Naive B cell (primary cell): ENCODE data around the gene RNF169. TPM values are rescaled to one million over a fixed set of nuclear protein-coding genes. Genes with fewer than 3 reads are reported as not detected.
A peak's percentile ranks its signal among the peaks of the same experiment; 100 is the strongest.

Experiments
- ATAC-seq, 2 donors: fragments of 150-1000 bp; cut with Tn5 transposase; 2 replicates each; pipeline ENCODE4 v1.10.0; 2021; ENCODE audit warnings: low read depth in 2 of 2, mild to moderate bottlenecking in 2 of 2, moderate library complexity in 2 of 2
- DNase-seq: peaks from one replicate; pipeline ENCODE4 v3.0.0; 2022
- H3K27ac Mint-ChIP-seq, 6 donors: one replicate each; pipeline ENCODE4 v1.8.0; 2020 to 2022; ENCODE audit warnings: mild to moderate bottlenecking in 6 of 6, mixed read lengths in 6 of 6, moderate library complexity in 5 of 6, inconsistent platforms in 2 of 6
- H3K27me3 Mint-ChIP-seq, 3 donors: one replicate each; pipeline ENCODE4 v1.8.0; 2021 to 2022; ENCODE audit warnings: mixed read lengths in 3 of 3, mild to moderate bottlenecking in 1 of 3
- H3K36me3 Mint-ChIP-seq, 2 donors: one replicate each; pipeline ENCODE4 v1.8.0; 2020 to 2022; ENCODE audit warnings: mixed read lengths in 2 of 2, inconsistent platforms in 1 of 2, mild to moderate bottlenecking in 1 of 2
- H3K4me1 Mint-ChIP-seq, 3 donors: one replicate each; pipeline ENCODE4 v1.8.0; 2020 to 2022; ENCODE audit warnings: mixed read lengths in 3 of 3, inconsistent platforms in 1 of 3, mild to moderate bottlenecking in 1 of 3, moderate library complexity in 1 of 3
- H3K4me3 Mint-ChIP-seq, 8 donors: one replicate each; pipeline ENCODE4 v1.8.0; 2020 to 2022; ENCODE audit warnings: mild to moderate bottlenecking in 8 of 8, mixed read lengths in 8 of 8, moderate library complexity in 8 of 8, inconsistent platforms in 2 of 8
- H3K9me3 Mint-ChIP-seq, 7 donors: one replicate each; pipeline ENCODE4 v1.8.0; 2020 to 2022; ENCODE audit warnings: mixed read lengths in 7 of 7, mild to moderate bottlenecking in 5 of 7, inconsistent platforms in 2 of 7, moderate library complexity in 1 of 7
- polyA plus RNA-seq, 6 donors: library from polyadenylated mRNA; unstranded; fragments of 300-500 nt; fragmentation: Illumina TruSeq; gene quantifications; one replicate each; pipeline ENCODE4 v1.2.3, GENCODE V29; 2021; ENCODE audit warnings: low read depth in 6 of 6

The RNF169 gene
- polyA plus RNA-seq = 1 to 10 TPM in 5 of 6 donors, under 1 TPM in 1; 1.00 to 3.1 (median 1.6) TPM

- ATAC-seq (peak; percentile 95 to 96), DNase-seq (peak; percentile 92)
- Mint-ChIP-seq H3K4me3 (peak within 1 kb of the TSS; percentile 85 to 98 (median 94)), H3K27me3 (no peaks in the 10 kb centered on the region), H3K36me3 (no peaks in the 10 kb centered on the region), H3K9me3 (no peaks in the 10 kb centered on the region), H3K27ac (peak within 1 kb of the TSS; percentile 92 to 98 (median 98)), H3K4me1 (peaks cover 25 to 44% (median 32%) of the 10 kb centered on the region in 3 donors)
These were observed at the start of gene RNF169 for GRCh38 chr11:74748211-74749126. TSS of gene RNF169 (plus strand) at chr11:74748849. CDS start at chr11:74748881, 32 bp downstream.

- Mint-ChIP-seq H3K9me3 (no peaks in the 10 kb centered on the region), H3K27me3 (peaks cover 10 to 21% (median 19%) of the 10 kb centered on the region in 3 donors), H3K4me1 (peaks cover 5 to 23% (median 8%) of the 10 kb centered on the region in 3 donors), H3K36me3 (no peaks in the 10 kb centered on the region), H3K27ac (no peak overlapping the region), H3K4me3 (no peak overlapping the region)
- DNase-seq = no peak
- no peak for ATAC-seq
These were observed 48.8 kb upstream of the RNF169 start for GRCh38 chr11:74699615-74700396.

- no peak for ATAC-seq
- peaks cover 5 to 20% (median 8%) of the 10 kb centered on the region in 3 donors for H3K4me1 Mint-ChIP-seq
These were observed 47.3 kb upstream of the RNF169 start for GRCh38 chr11:74701351-74701750.

GRCh38 chr11:74702383-74703007 lies 46.2 kb upstream of the RNF169 start:
- Mint-ChIP-seq H3K4me1 (peaks cover under 1 to 8% (median 3%) of the 10 kb centered on the region in 3 donors), H3K27ac (no peak overlapping the region), H3K36me3 (no peaks in the 10 kb centered on the region), H3K9me3 (no peaks in the 10 kb centered on the region), H3K27me3 (peaks cover 2 to 9% (median 4%) of the 10 kb centered on the region in 3 donors), H3K4me3 (no peak overlapping the region)
- peak; percentile 41 for DNase-seq
- ATAC-seq = peak; percentile 51 to 60

More at GRCh38 chr11:74701351-74701750, 47.3 kb upstream of the RNF169 start:
- H3K27me3 Mint-ChIP-seq = peaks cover 8 to 21% (median 14%) of the 10 kb centered on the region in 3 donors
- H3K36me3 Mint-ChIP-seq = no peaks in the 10 kb centered on the region
- no peak for DNase-seq
- H3K9me3 Mint-ChIP-seq = no peaks in the 10 kb centered on the region
- no peak overlapping the region for H3K27ac Mint-ChIP-seq
- no peak overlapping the region for H3K4me3 Mint-ChIP-seq

GRCh38 chr11:74703211-74703610 lies 45.4 kb upstream of the RNF169 start:
- no peak for DNase-seq
- Mint-ChIP-seq H3K36me3 (no peaks in the 10 kb centered on the region), H3K27me3 (peaks cover 0 to 4% (median 2%) of the 10 kb centered on the region in 3 donors), H3K4me1 (peaks cover 0 to 6% (median 0%) of the 10 kb centered on the region in 3 donors), H3K9me3 (no peaks in the 10 kb centered on the region), H3K4me3 (no peak overlapping the region), H3K27ac (no peak overlapping the region)
- no peak for ATAC-seq

- Mint-ChIP-seq H3K9me3 (no peaks in the 10 kb centered on the region), H3K4me3 (no peak overlapping the region), H3K36me3 (no peaks in the 10 kb centered on the region), H3K27me3 (no peaks in the 10 kb centered on the region), H3K27ac (no peak overlapping the region), H3K4me1 (peaks cover 0 to 5% (median 0%) of the 10 kb centered on the region in 3 donors)
- ATAC-seq (no peak), DNase-seq (no peak)
These were observed 41.5 kb upstream of the RNF169 start for GRCh38 chr11:74707182-74707581.

- Mint-ChIP-seq H3K27me3 (peaks cover 0 to 3% (median 0%) of the 10 kb centered on the region in 3 donors), H3K4me3 (no peak overlapping the region), H3K27ac (peak overlapping the region in 1 of 6 donors; percentile 66), H3K4me1 (no peaks in the 10 kb centered on the region), H3K36me3 (no peaks in the 10 kb centered on the region), H3K9me3 (no peaks in the 10 kb centered on the region)
- ATAC-seq (no peak), DNase-seq (no peak)
These were observed 40.8 kb upstream of the RNF169 start for GRCh38 chr11:74707602-74708510.

- no peaks in the 10 kb centered on the region for H3K4me1 Mint-ChIP-seq
- H3K4me3 Mint-ChIP-seq = no peak overlapping the region
- no peaks in the 10 kb centered on the region for H3K9me3 Mint-ChIP-seq
- H3K36me3 Mint-ChIP-seq = no peaks in the 10 kb centered on the region
- DNase-seq (no peak), ATAC-seq (no peak)
- H3K27ac Mint-ChIP-seq = no peak overlapping the region
- peaks cover 0 to 4% (median 0%) of the 10 kb centered on the region in 3 donors for H3K27me3 Mint-ChIP-seq
These were observed 39.5 kb upstream of the RNF169 start for GRCh38 chr11:74709175-74709574.

- Mint-ChIP-seq H3K36me3 (no peaks in the 10 kb centered on the region), H3K4me1 (no peaks in the 10 kb centered on the region), H3K27me3 (peaks cover 0 to 4% (median 0%) of the 10 kb centered on the region in 3 donors), H3K4me3 (no peak overlapping the region), H3K9me3 (no peaks in the 10 kb centered on the region), H3K27ac (peak overlapping the region in 1 of 6 donors; percentile 58)
- ATAC-seq = no peak
- DNase-seq = no peak
These were observed 38.2 kb upstream of the RNF169 start for GRCh38 chr11:74710281-74710938.

- Mint-ChIP-seq H3K4me1 (no peaks in the 10 kb centered on the region), H3K27ac (no peak overlapping the region), H3K9me3 (no peaks in the 10 kb centered on the region), H3K27me3 (peaks cover 0 to 11% (median 7%) of the 10 kb centered on the region in 3 donors), H3K4me3 (no peak overlapping the region), H3K36me3 (no peaks in the 10 kb centered on the region)
- DNase-seq (no peak), ATAC-seq (no peak)
These were observed 35.0 kb upstream of the RNF169 start for GRCh38 chr11:74713686-74714085.

GRCh38 chr11:74714904-74715303 lies 33.7 kb upstream of the RNF169 start:
- no peaks in the 10 kb centered on the region for H3K4me1 Mint-ChIP-seq
- ATAC-seq (no peak), DNase-seq (no peak)
- peaks cover 0 to 11% (median 7%) of the 10 kb centered on the region in 3 donors for H3K27me3 Mint-ChIP-seq
- H3K36me3 Mint-ChIP-seq = no peaks in the 10 kb centered on the region
- H3K27ac Mint-ChIP-seq = no peak overlapping the region
- H3K4me3 Mint-ChIP-seq = no peak overlapping the region
- H3K9me3 Mint-ChIP-seq = no peaks in the 10 kb centered on the region
